Kidney (tissue), 14 donors: ENCODE results near the gene UGT1A10. TPM values are rescaled to one million over a fixed set of nuclear protein-coding genes. Genes with fewer than 3 reads are reported as not detected.

Experiments used
- DNase-seq, 5 donors: peaks; one replicate each; pipeline ENCODE4 v3.0.0-alpha.2; 2013 to 2020
- FAIRE-seq: peaks from 2 replicates; lab custom pipeline; 2012; peaks lifted over from hg19 to GRCh38; lab: Jason Lieb, UNC
- H3K27ac ChIP-seq, 2 donors: one replicate each; pipeline ENCODE4 v1.7.0; 2013; ENCODE audit warnings: low read depth in 2 of 2, low read length in 2 of 2, inconsistent platforms in 1 of 2
- H3K27me3 ChIP-seq: one replicate; pipeline ENCODE4 v1.7.1; 2013; ENCODE audit warnings: low read length, inconsistent platforms; ENCODE audit not compliant: control insufficient read depth, insufficient read depth
- H3K36me3 ChIP-seq, 3 donors: one replicate each; pipeline versions ENCODE4 v1.7.0 to v1.7.1; 2013; ENCODE audit warnings: low read length in 3 of 3, control low read depth in 1 of 3, inconsistent platforms in 1 of 3; ENCODE audit not compliant: insufficient read depth in 3 of 3, control insufficient read depth in 2 of 3
- H3K4me1 ChIP-seq, 3 donors: one replicate each; pipeline versions ENCODE4 v1.7.0 to v1.7.1; 2013; ENCODE audit warnings: low read length in 3 of 3, inconsistent platforms in 1 of 3, low read depth in 1 of 3; ENCODE audit not compliant: control insufficient read depth in 2 of 3, insufficient read depth in 2 of 3
- H3K4me3 ChIP-seq, 3 donors: one replicate each; pipeline versions ENCODE4 v1.7.0 to v1.8.1; 2013; ENCODE audit warnings: low read length in 3 of 3, control low read depth in 1 of 3, inconsistent platforms in 1 of 3
- H3K9ac ChIP-seq, 3 donors: one replicate each; pipeline versions ENCODE4 v1.7.0 to v1.7.1; 2013; ENCODE audit warnings: low read length in 3 of 3, control low read depth in 1 of 3, inconsistent platforms in 1 of 3
- H3K9me3 ChIP-seq, 3 donors: one replicate each; pipeline versions ENCODE4 v1.7.0 to v1.7.1; 2013; ENCODE audit warnings: low read length in 3 of 3, control low read depth in 1 of 3, inconsistent platforms in 1 of 3; ENCODE audit not compliant: control insufficient read depth in 2 of 3, insufficient read depth in 1 of 3
- intact Hi-C: fragments of 100-400 bp; cut with DNase I; formaldehyde crosslinking; loops from one replicate; pipeline ENCODE4 v1.11.1; 2022
- polyA plus RNA-seq: library from polyadenylated mRNA; stranded (reverse); fragments of 350-450 nt; fragmentation: Illumina TruSeq; extraction: RNeasy Lipid Tissue Mini Kit (QIAGEN cat#74804); gene quantifications from one replicate; pipeline ENCODE4 v1.2.3, GENCODE V29; 2014; ENCODE audit warnings: low read depth, low replicate concordance; ENCODE audit not compliant: insufficient read depth
- total RNA-seq: library from RNA; stranded (reverse); fragmentation: NEBNext Ultra II Directional; extraction: Animal tissue kit (Norgen Biotek cat#: 25700); gene quantifications from one replicate; pipeline ENCODE4 v1.2.1, GENCODE V29; 2021
- TF ChIP-seq, protein P1 (sequence below): IDR thresholded peaks from 3 replicates; pipeline ENCODE4 v1.5.1; 2012; ENCODE audit warnings: mild to moderate bottlenecking, moderate library complexity, borderline replicate concordance; ENCODE audit not compliant: insufficient read depth; ENCODE audit errors: extremely low read depth
- donor health status: control.
- donor health status: control.
- donor health status: control.
- donor health status: control.
- donor health status: control.
- donor health status: DM: yes; HTN: yes; CAD: no.
- donor health status: Normal renal cell carcinoma (clear cell type).

The UGT1A10 gene
- total and polyA plus RNA-seq, 2 donors from 2014 or later, result 6.6 TPM; not detected in 1

DNA sequence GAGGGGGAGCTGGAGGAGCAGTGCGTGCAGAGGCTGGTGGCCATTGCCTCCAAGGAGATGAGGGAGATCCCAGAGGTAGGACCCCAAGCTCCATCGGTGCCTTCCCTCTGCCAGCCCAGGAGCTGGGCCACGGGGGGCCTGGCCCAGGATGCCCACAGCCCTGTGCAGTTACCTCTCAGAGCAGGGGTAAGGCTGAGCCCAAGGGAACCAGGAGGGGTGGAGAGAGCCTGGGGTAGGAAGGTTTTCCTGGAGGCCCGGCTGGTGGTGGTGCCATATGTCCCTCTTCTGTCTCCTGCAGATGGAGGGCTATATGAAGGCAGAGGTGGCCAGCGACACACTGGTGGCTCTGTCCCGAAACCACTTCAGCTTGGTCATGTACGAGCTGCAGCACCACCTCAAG lies 153.3 kb downstream of the UGT1A10 start:
- DNase-seq, result no peak
- Histone ChIP-seq H3K27ac (no peak overlapping the region), H3K27me3 (no peaks in the 10 kb centered on the region), H3K36me3 (no peaks in the 10 kb centered on the region), H3K4me1 (no peaks in the 10 kb centered on the region), H3K9me3 (no peaks in the 10 kb centered on the region), H3K4me3 (no peak overlapping the region), H3K9ac (no peak overlapping the region)
- intact Hi-C loops, result no loop called here
- no peak for FAIRE-seq
- TF ChIP-seq, protein P1, sequence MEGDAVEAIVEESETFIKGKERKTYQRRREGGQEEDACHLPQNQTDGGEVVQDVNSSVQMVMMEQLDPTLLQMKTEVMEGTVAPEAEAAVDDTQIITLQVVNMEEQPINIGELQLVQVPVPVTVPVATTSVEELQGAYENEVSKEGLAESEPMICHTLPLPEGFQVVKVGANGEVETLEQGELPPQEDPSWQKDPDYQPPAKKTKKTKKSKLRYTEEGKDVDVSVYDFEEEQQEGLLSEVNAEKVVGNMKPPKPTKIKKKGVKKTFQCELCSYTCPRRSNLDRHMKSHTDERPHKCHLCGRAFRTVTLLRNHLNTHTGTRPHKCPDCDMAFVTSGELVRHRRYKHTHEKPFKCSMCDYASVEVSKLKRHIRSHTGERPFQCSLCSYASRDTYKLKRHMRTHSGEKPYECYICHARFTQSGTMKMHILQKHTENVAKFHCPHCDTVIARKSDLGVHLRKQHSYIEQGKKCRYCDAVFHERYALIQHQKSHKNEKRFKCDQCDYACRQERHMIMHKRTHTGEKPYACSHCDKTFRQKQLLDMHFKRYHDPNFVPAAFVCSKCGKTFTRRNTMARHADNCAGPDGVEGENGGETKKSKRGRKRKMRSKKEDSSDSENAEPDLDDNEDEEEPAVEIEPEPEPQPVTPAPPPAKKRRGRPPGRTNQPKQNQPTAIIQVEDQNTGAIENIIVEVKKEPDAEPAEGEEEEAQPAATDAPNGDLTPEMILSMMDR, result no peak

DNA sequence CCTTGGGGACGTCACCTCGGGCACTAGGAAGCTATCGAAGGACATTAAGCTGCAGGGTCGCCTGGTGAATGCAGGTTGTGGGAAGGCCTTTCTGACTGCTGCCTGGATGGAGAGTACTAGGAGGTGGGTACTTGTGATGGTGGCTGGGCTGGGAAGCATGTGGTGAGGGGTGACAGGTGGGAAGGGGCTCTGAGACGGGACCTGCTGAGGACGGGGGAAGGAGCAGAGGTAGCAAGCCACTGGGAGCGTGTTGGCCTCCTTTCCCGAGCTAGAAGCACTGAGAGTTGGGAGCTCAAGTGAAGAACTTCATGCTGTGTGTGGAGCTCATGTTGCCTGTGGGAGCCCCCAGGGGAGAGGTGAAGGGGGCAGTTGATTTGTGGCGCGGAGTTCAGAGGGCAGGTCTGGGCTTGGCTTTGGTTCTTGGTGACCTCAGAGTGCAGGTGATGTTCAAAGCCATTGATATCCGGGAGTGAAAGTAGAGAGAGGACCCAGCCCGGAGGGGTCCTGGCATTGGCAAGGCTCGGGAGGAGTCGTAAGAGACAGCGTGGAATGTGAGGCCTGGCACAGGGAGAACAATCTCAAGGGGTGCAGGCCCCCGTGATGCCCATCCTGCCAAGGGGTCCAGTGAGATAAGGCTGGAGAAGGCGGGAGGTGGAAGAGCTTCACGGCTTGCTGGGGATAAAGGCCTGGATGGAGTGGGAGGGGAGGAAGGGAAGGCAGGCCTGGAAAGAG lies 155.1 kb downstream of the UGT1A10 start:
- no peak overlapping the region for H3K27ac ChIP-seq
- H3K9me3 ChIP-seq, result no peaks in the 10 kb centered on the region
- intact Hi-C loops, result no loop called here
- no peak for DNase-seq
- no peaks in the 10 kb centered on the region for H3K27me3 ChIP-seq
- no peak overlapping the region for H3K4me3 ChIP-seq
- no peak overlapping the region for H3K9ac ChIP-seq
- TF ChIP-seq, protein P1, result no peak
- no peaks in the 10 kb centered on the region for H3K36me3 ChIP-seq
- no peak for FAIRE-seq
- no peaks in the 10 kb centered on the region for H3K4me1 ChIP-seq

DNA sequence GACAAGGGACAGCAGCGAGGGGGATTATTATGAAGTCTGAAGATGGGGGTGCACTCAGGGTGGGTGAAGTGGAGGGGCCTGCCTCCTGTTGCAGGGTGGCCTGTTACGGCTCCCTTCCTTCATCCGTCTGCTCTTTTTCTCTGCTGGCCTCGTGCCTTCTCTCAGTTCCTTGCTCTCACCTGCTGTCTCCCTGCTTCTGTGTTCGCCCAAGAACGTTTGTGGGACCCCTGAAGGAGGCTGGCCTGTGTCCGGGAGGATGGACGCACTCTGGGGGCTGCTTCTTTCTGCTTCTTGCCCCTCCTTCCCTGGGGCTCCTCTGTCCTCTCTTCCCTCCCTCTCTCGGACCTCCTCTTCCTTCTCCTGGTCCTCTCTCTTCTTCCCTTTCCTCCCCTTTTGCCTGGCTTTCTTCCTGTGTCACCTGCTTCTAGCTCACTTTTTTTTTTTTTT lies 155.7 kb downstream of the UGT1A10 start:
- FAIRE-seq (no peak), DNase-seq (no peak)
- intact Hi-C loops, result no loop called here
- H3K27me3 ChIP-seq, result no peaks in the 10 kb centered on the region
- H3K4me3 ChIP-seq, result no peak overlapping the region
- no peak overlapping the region for H3K27ac ChIP-seq
- no peak overlapping the region for H3K9ac ChIP-seq
- no peaks in the 10 kb centered on the region for H3K36me3 ChIP-seq
- TF ChIP-seq, protein P1, result no peak
- H3K9me3 ChIP-seq, result no peaks in the 10 kb centered on the region
- H3K4me1 ChIP-seq, result no peaks in the 10 kb centered on the region
